Measurements from ENCODE around the gene RRAS.

RRAS gene

DNA sequence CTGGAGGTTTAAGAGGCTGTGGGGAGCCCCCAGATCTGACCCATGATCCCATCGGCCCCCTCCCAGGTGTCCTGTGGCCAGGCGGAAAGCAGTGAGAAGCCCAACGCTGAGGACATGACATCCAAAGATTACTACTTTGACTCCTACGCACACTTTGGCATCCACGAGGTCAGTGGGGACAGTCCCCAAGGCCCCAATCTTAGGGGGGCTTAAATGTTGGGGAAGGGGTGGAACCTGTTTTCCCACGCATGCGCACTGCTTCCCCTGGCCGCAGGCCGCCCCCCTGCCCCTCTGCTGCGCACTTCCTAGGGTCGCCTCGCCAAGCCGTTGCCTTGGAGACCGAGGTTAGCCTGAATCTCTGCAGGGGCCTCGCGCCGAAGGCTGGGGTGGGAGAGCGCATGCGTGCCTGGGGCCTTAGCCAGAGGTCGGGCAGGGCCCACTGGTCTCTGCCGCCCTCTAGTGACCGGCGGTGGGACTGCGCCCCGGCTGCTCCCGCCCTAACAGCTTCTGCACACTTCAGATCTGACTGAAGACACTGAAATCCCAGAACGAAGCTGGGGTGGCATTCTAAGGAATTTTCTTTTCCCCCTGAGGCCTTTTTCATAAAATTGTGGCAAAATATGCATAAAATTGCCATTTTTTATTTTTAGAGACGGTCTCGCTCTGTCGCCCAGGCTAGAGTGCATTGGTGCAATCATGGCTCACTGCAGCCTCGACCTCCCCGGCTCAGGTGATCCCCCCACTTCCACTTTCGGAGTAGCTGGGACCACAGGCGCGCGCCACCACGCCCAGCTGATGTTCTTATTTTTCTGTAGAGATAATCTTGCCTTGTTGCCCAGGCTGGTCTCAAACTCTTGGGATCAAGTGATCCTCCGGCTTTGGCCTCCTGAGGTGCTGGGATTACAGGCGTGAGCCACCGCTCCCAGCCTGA, 40.7 kb upstream of the RRAS start:
- peak overlapping the region; percentile 47 for H3K4me3 ChIP-seq (ENCODE audit: low read depth, low read length)
- TF ChIP-seq, protein P1, sequence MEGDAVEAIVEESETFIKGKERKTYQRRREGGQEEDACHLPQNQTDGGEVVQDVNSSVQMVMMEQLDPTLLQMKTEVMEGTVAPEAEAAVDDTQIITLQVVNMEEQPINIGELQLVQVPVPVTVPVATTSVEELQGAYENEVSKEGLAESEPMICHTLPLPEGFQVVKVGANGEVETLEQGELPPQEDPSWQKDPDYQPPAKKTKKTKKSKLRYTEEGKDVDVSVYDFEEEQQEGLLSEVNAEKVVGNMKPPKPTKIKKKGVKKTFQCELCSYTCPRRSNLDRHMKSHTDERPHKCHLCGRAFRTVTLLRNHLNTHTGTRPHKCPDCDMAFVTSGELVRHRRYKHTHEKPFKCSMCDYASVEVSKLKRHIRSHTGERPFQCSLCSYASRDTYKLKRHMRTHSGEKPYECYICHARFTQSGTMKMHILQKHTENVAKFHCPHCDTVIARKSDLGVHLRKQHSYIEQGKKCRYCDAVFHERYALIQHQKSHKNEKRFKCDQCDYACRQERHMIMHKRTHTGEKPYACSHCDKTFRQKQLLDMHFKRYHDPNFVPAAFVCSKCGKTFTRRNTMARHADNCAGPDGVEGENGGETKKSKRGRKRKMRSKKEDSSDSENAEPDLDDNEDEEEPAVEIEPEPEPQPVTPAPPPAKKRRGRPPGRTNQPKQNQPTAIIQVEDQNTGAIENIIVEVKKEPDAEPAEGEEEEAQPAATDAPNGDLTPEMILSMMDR (IDR thresholded peaks at IDR 0.05; ENCODE audit: borderline replicate concordance, insufficient read depth, low read depth, low read length), result peak; percentile 100

DNA sequence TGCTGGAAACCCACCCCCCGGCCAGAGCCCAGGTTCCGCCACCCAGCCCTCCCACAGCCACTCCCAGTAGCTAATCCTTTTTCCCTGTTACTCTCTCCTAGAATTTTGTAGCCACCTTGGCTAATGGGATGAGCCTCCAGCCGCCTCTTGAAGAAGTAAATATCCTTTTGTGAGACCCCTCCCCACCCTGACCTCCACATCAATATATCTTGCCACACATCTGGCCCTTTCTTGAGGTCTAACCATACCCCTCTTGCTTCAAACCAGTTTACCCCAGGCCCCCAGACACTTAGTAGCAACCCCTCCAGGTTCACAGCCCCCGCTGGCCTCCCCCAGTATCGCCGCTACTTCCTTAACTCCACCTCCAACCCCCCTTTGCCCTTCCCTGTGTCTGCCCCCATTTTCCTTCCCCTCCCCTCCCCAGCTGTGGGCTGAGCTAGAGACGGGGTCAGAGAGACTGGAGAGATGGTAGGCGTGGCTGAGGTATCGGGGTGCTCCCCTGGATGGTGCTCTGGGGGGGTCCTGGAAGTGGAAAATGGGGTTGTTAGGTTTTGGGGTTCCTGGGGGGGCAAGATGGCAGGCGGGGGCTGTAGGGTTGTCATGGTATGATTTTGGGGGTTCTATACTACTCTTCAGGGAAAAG, 39.9 kb upstream of the RRAS start:
- TF ChIP-seq, protein P1 (IDR thresholded peaks at IDR 0.05; ENCODE audit: borderline replicate concordance, insufficient read depth, low read depth, low read length), result no peak
- H3K4me3 ChIP-seq (ENCODE audit: low read depth, low read length), result peak overlapping the region; percentile 47

DNA sequence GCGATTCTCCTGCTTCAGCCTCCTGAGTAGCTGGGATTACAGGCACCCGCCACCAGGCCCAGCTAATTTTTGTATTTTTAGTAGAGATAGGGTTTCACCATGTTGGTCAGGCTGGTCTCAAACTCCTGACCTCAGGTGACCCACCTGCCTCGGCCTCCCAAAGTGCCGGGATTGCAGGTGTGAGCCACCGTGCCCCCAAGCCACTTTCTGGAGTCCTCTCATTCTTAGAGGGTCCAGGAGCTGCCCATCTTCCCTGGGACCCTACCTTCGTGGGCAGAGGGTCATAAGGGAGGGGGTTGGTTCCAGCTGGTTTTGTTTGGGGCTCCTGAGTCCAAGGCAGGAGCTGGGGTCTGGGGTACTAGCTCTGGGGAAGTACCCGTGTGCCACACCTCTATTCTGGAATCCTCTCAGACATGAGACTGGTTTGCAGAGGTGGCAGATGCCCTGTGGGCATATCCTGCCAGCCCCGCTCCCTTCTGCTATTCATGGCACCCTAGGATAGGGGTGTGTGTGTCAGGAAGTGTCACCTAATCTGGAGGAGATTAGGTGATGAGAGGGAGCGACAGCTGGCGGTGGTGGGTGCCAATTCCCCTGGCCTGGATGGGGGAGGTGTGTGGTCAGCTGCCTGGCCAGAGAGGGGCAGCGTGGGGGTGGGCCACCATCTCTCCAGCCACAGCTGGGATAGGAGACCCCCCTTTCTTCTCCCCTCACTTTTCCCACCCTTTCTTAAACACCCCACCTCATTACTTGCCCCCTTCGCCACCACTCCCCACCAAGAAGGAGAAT, 39.2 kb upstream of the RRAS start:
- peak overlapping the region; percentile 47 for H3K4me3 ChIP-seq (ENCODE audit: low read depth, low read length)
- TF ChIP-seq, protein P1 (IDR thresholded peaks at IDR 0.05; ENCODE audit: borderline replicate concordance, insufficient read depth, low read depth, low read length), result no peak

DNA sequence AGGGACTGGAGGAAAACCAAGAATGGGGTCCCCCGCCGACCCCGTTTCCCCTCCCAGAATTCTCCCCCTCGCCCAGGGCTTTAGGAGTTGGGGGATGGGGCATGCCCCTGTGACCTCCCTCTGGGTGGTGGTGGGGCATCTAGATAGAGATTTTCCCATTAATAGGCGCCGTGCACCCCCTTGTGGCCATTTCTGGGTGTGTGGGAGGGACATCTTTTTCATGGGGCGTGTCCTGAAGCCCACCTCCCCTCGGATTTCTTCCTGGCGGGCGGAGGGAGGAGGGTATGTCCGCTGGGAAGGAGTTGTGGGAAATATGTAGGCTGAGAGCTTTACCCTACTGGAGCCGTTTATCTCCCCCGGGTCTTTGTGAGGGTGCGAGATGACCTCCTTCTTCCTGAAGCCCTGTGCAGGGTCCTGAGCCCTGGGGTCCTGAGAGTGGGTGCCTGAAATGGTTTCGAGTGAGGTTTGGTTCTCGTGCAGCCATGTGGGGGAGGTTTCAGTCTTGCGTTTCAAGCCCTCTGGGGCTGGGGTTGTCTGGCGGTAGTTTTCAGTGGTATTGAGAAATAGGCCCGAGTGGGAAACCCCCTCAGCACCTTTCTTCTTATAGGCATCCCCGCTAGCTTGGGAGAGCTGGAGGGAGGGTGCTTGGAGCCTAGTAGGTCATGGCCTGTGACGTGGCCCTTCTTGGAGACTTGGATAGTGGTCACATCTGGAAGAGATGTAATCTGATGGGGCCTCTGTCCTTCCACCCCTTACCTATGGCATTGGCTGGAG, 38.1 kb upstream of the RRAS start:
- peak overlapping the region; percentile 94 for H3K4me3 ChIP-seq (ENCODE audit: low read depth, low read length)
- TF ChIP-seq, protein P1 (IDR thresholded peaks at IDR 0.05; ENCODE audit: borderline replicate concordance, insufficient read depth, low read depth, low read length), result peak; percentile 58; the same call in 1 of the 2 replicates

GRCh38 chr19:49677231-49677900, 37.4 kb upstream of the RRAS start, which contains the start of gene PRMT1:
Gene PRMT1, plus strand, starts transcription at chr19:49677271. Its CDS starts 10 bp downstream, at chr19:49677281.
- TF ChIP-seq, protein P1 (IDR thresholded peaks at IDR 0.05; ENCODE audit: borderline replicate concordance, insufficient read depth, low read depth, low read length), result no peak
- peak within 1 kb of the TSS; percentile 94 for H3K4me3 ChIP-seq (ENCODE audit: low read depth, low read length)

- TF ChIP-seq, protein P1 (IDR thresholded peaks at IDR 0.05; ENCODE audit: borderline replicate concordance, insufficient read depth, low read depth, low read length), result no peak
- H3K4me3 ChIP-seq (ENCODE audit: low read depth, low read length), result peak overlapping the region; percentile 94
Measured at GRCh38 chr19:49676784-49677230, 36.9 kb upstream of the RRAS start.
